ENCODE results near the gene EPB41L4B. TPM values are rescaled to one million over a fixed set of nuclear protein-coding genes. Genes with fewer than 3 reads are reported as not detected.

The EPB41L4B gene
- total RNA-seq, 1 donor from 2014 or later = 0.41 TPM

- no peaks in the 10 kb centered on the region for H3K27me3 Mint-ChIP-seq (ENCODE audit: unreplicated experiment)
- no peak overlapping the region for H3K27ac Mint-ChIP-seq (ENCODE audit: unreplicated experiment)
- H3K36me3 Mint-ChIP-seq (ENCODE audit: low read depth, unreplicated experiment) = peaks cover 4% of the 10 kb centered on the region
- no peaks in the 10 kb centered on the region for H3K4me1 Mint-ChIP-seq (ENCODE audit: unreplicated experiment)
- no peak overlapping the region for H3K4me3 Mint-ChIP-seq (ENCODE audit: unreplicated experiment)
- TF ChIP-seq CTCF (IDR thresholded peaks at IDR 0.05; ENCODE audit: unreplicated experiment) = no peak
- H3K9me3 Mint-ChIP-seq (ENCODE audit: unreplicated experiment) = no peaks in the 10 kb centered on the region
- no peak for DNase-seq (ENCODE audit: low spot score)
These were observed 171.1 kb downstream of the EPB41L4B start for GRCh38 chr9:109149722-109150121.

GRCh38 chr9:109149089-109149488, 171.8 kb downstream of the EPB41L4B start:
- DNase-seq (ENCODE audit: low spot score) = no peak
- H3K36me3 Mint-ChIP-seq (ENCODE audit: low read depth, unreplicated experiment) = peaks cover 4% of the 10 kb centered on the region
- H3K27me3 Mint-ChIP-seq (ENCODE audit: unreplicated experiment) = no peaks in the 10 kb centered on the region
- H3K9me3 Mint-ChIP-seq (ENCODE audit: unreplicated experiment) = no peaks in the 10 kb centered on the region
- TF ChIP-seq CTCF (IDR thresholded peaks at IDR 0.05; ENCODE audit: unreplicated experiment) = no peak
- H3K27ac Mint-ChIP-seq (ENCODE audit: unreplicated experiment) = no peak overlapping the region
- H3K4me3 Mint-ChIP-seq (ENCODE audit: unreplicated experiment) = no peak overlapping the region
- no peaks in the 10 kb centered on the region for H3K4me1 Mint-ChIP-seq (ENCODE audit: unreplicated experiment)

GRCh38 chr9:109145051-109145450, 175.8 kb downstream of the EPB41L4B start:
- TF ChIP-seq CTCF (IDR thresholded peaks at IDR 0.05; ENCODE audit: unreplicated experiment) = no peak
- Mint-ChIP-seq H3K4me3 (ENCODE audit: unreplicated experiment) (no peak overlapping the region), H3K36me3 (ENCODE audit: low read depth, unreplicated experiment) (no peaks in the 10 kb centered on the region), H3K27ac (ENCODE audit: unreplicated experiment) (no peak overlapping the region), H3K4me1 (ENCODE audit: unreplicated experiment) (no peaks in the 10 kb centered on the region), H3K9me3 (ENCODE audit: unreplicated experiment) (no peaks in the 10 kb centered on the region), H3K27me3 (ENCODE audit: unreplicated experiment) (no peaks in the 10 kb centered on the region)
- no peak for DNase-seq (ENCODE audit: low spot score)

GRCh38 chr9:109143881-109144562, 176.8 kb downstream of the EPB41L4B start:
- no peak for DNase-seq (ENCODE audit: low spot score)
- no peaks in the 10 kb centered on the region for H3K9me3 Mint-ChIP-seq (ENCODE audit: unreplicated experiment)
- H3K27me3 Mint-ChIP-seq (ENCODE audit: unreplicated experiment) = no peaks in the 10 kb centered on the region
- no peaks in the 10 kb centered on the region for H3K36me3 Mint-ChIP-seq (ENCODE audit: low read depth, unreplicated experiment)
- no peak overlapping the region for H3K27ac Mint-ChIP-seq (ENCODE audit: unreplicated experiment)
- peak; percentile 37 for TF ChIP-seq CTCF (IDR thresholded peaks at IDR 0.05; ENCODE audit: unreplicated experiment)
- no peak overlapping the region for H3K4me3 Mint-ChIP-seq (ENCODE audit: unreplicated experiment)
- H3K4me1 Mint-ChIP-seq (ENCODE audit: unreplicated experiment) = no peaks in the 10 kb centered on the region

- H3K4me1 Mint-ChIP-seq (ENCODE audit: unreplicated experiment) = no peaks in the 10 kb centered on the region
- no peaks in the 10 kb centered on the region for H3K9me3 Mint-ChIP-seq (ENCODE audit: unreplicated experiment)
- H3K27me3 Mint-ChIP-seq (ENCODE audit: unreplicated experiment) = no peaks in the 10 kb centered on the region
- DNase-seq (ENCODE audit: low spot score) = no peak
- no peak for TF ChIP-seq CTCF (IDR thresholded peaks at IDR 0.05; ENCODE audit: unreplicated experiment)
- H3K27ac Mint-ChIP-seq (ENCODE audit: unreplicated experiment) = no peak overlapping the region
- no peaks in the 10 kb centered on the region for H3K36me3 Mint-ChIP-seq (ENCODE audit: low read depth, unreplicated experiment)
- no peak overlapping the region for H3K4me3 Mint-ChIP-seq (ENCODE audit: unreplicated experiment)
These were observed 179.5 kb downstream of the EPB41L4B start for GRCh38 chr9:109141375-109141774.
